ENCODE results near the gene ZNF212. TPM values are rescaled to one million over a fixed set of nuclear protein-coding genes. Genes with fewer than 3 reads are reported as not detected.

The ZNF212 gene
- total and polyA plus RNA-seq, 9 of the 15 experiments (the other 6 are each of a cell fraction or from before 2014, with no cell fraction given) = 1.8 to 21.4 (median 7.2) TPM

GRCh38 chr7:149261829-149262617 lies 22.6 kb downstream of the ZNF212 start, which contains the start of gene ZNF783 (continued):
- TF ChIP-seq PRDM10 (IDR thresholded peaks at IDR 0.05; ENCODE audit: partially characterized antibody) = no peak
- TF ChIP-seq ZNF778 (CRISPR knock-in tag; IDR thresholded peaks at IDR 0.05) = no peak
- no peak for TF ChIP-seq YBX1 (IDR thresholded peaks at IDR 0.05)
- no peak for TF ChIP-seq SIRT6 (IDR thresholded peaks at IDR 0.05; ENCODE audit: low read depth, low read length)
- no peak for TF ChIP-seq CHD4 (IDR thresholded peaks at IDR 0.05; ENCODE audit: insufficient read depth, insufficient replicate concordance, low read depth, low read length, poor library complexity, severe bottlenecking)
- TF ChIP-seq HMGXB4 (CRISPR knock-in tag; IDR thresholded peaks at IDR 0.05) = no peak; the same call in 1 of the 2 replicates
- no peak for TF ChIP-seq E2F4 (CRISPR knock-in tag; IDR thresholded peaks at IDR 0.05; ENCODE audit: low read depth)
- no peak for TF ChIP-seq FUS (optimal IDR thresholded peaks at IDR 0.05; ENCODE audit: low read depth, low read length)
- TF ChIP-seq USF1 (CRISPR knock-in tag; IDR thresholded peaks at IDR 0.05) = peak; percentile 73
- no peak for TF ChIP-seq ZKSCAN8 (CRISPR knock-in tag; IDR thresholded peaks at IDR 0.05)
- no peak for TF ChIP-seq ZNF146 (CRISPR knock-in tag; IDR thresholded peaks at IDR 0.05; ENCODE audit: unreplicated experiment)
- no peak for TF ChIP-seq CREB3 (tag; conservative IDR thresholded peaks at IDR 0.05; ENCODE audit: low read depth)
- TF ChIP-seq ZNF121 (CRISPR knock-in tag; conservative IDR thresholded peaks at IDR 0.05) = no peak
- no peak for TF ChIP-seq MTA2 (IDR thresholded peaks at IDR 0.05; ENCODE audit: low read depth)
- no peak for TF ChIP-seq SPI1 (IDR thresholded peaks at IDR 0.05; ENCODE audit: borderline replicate concordance, low read depth, low read length)
- no peak for TF ChIP-seq PYGO2 (tag; IDR thresholded peaks at IDR 0.05)
- no peak for TF ChIP-seq TEAD2 (tag; IDR thresholded peaks at IDR 0.05)
- TF ChIP-seq ZNF24 (IDR thresholded peaks at IDR 0.05) = no peak

Measured in K562 (cell line).